HG03378 (cell line): ENCODE results near the gene GRIP1.

Source experiments
- ATAC-seq: cut with Tn5 transposase; IDR thresholded peaks from one replicate; pipeline ENCODE4 v1.9.1; 2021; ENCODE audit warnings: mild to moderate bottlenecking, moderate library complexity; ENCODE audit not compliant: unreplicated experiment

Gene GRIP1

GRCh38 chr12:66603981-66604479 lies 74.8 kb downstream of the GRIP1 start:
- no peak for ATAC-seq

GRCh38 chr12:66603461-66603860 lies 75.4 kb downstream of the GRIP1 start:
- ATAC-seq: no peak

GRCh38 chr12:66602483-66603143 lies 76.3 kb downstream of the GRIP1 start:
- no peak for ATAC-seq

GRCh38 chr12:66600903-66601302 lies 78.0 kb downstream of the GRIP1 start:
- ATAC-seq: no peak

- no peak for ATAC-seq
These were observed 79.1 kb downstream of the GRIP1 start for GRCh38 chr12:66599816-66600215.

- no peak for ATAC-seq
These were observed 80.3 kb downstream of the GRIP1 start for GRCh38 chr12:66598608-66599007.

GRCh38 chr12:66598079-66598478 lies 80.8 kb downstream of the GRIP1 start:
- ATAC-seq: no peak

- ATAC-seq: no peak
These were observed 82.7 kb downstream of the GRIP1 start for GRCh38 chr12:66596199-66596598.

- ATAC-seq: no peak
These were observed 84.2 kb downstream of the GRIP1 start for GRCh38 chr12:66594688-66595087.

GRCh38 chr12:66590275-66590985 lies 88.4 kb downstream of the GRIP1 start:
- ATAC-seq: no peak

GRCh38 chr12:66589095-66589494 lies 89.8 kb downstream of the GRIP1 start:
- ATAC-seq: no peak

GRCh38 chr12:66587912-66588311 lies 91.0 kb downstream of the GRIP1 start:
- ATAC-seq: no peak

- ATAC-seq: no peak
These were observed 94.2 kb downstream of the GRIP1 start for GRCh38 chr12:66584673-66585072.

GRCh38 chr12:66573605-66574004 lies 105.3 kb downstream of the GRIP1 start:
- ATAC-seq: no peak

- ATAC-seq: no peak
These were observed 106.0 kb downstream of the GRIP1 start for GRCh38 chr12:66572845-66573244.

GRCh38 chr12:66571361-66571915 lies 107.4 kb downstream of the GRIP1 start:
- ATAC-seq: no peak

GRCh38 chr12:66563220-66563619 lies 115.7 kb downstream of the GRIP1 start:
- ATAC-seq: no peak

- ATAC-seq: no peak
These were observed 123.8 kb downstream of the GRIP1 start for GRCh38 chr12:66555113-66555512.

GRCh38 chr12:66552716-66553115 lies 126.2 kb downstream of the GRIP1 start:
- ATAC-seq: no peak

GRCh38 chr12:66550626-66551025 lies 128.2 kb downstream of the GRIP1 start:
- no peak for ATAC-seq

GRCh38 chr12:66549050-66549389 lies 129.9 kb downstream of the GRIP1 start:
- no peak for ATAC-seq

- ATAC-seq: no peak
These were observed 130.4 kb downstream of the GRIP1 start for GRCh38 chr12:66548338-66549049.
